A549 (cell line): Measurements from ENCODE around the gene MIB1. TPM values are rescaled to one million over a fixed set of nuclear protein-coding genes. Genes with fewer than 3 reads are reported as not detected.

Source experiments
- ATAC-seq, 2 experiments: fragments of 200-7000 bp in 1 of 2; fragments of >200 bp in 1 of 2; cut with Nextera tagmentation in 1 of 2; cut with Tn5 transposase in 1 of 2; 3 replicates each; pipeline versions ENCODE4 v1.8.0 to v1.9.1; 2018 to 2020; ENCODE audit warnings: mild to moderate bottlenecking in 1 of 2, moderate library complexity in 1 of 2
- CTCF ChIA-PET: fragments of 300-600 bp; sonication (Branson Sonifier 250); formaldehyde crosslinking; extraction: SDS; loops from one replicate; lab custom pipeline; 2021; ENCODE audit warnings: antibody characterized with exemption, inconsistent platforms; lab: Yijun Ruan, JAX
- POLR2A ChIA-PET: fragments of 350-600 bp; formaldehyde crosslinking; extraction: SDS; loops from one replicate; lab custom pipeline; 2021; ENCODE audit warnings: antibody characterized with exemption, inconsistent platforms; lab: Yijun Ruan, JAX
- DNase-seq, 2 experiments: peaks; one replicate each; pipeline versions ENCODE4 v3.0.0 to v3.0.0-alpha.2; 2011 to 2016; ENCODE audit warnings: low read depth in 1 of 2, low spot score in 1 of 2
- FAIRE-seq: peaks from 2 replicates; lab custom pipeline; 2011; peaks lifted over from hg19 to GRCh38; lab: Jason Lieb, UNC
- H3K27ac ChIP-seq, 2 experiments: fragments of >200 bp; sonication (Bioruptor Twin); formaldehyde crosslinking; 3 replicates each; pipeline ENCODE4 v1.5.1; 2016 to 2017
- H3K4me1 ChIP-seq: fragments of >200 bp; sonication (Bioruptor Twin); formaldehyde crosslinking; 3 replicates; pipeline ENCODE4 v1.6.1; 2016
- H3K4me2 ChIP-seq: fragments of >200 bp; sonication (Bioruptor Twin); formaldehyde crosslinking; 3 replicates; pipeline ENCODE4 v1.6.1; 2016
- H3K4me3 ChIP-seq: fragments of >200 bp; sonication (Bioruptor Twin); formaldehyde crosslinking; 3 replicates; pipeline ENCODE4 v1.5.1; 2016
- H3K9me3 ChIP-seq: fragments of >200 bp; sonication (Bioruptor Twin); formaldehyde crosslinking; 3 replicates; pipeline ENCODE4 v1.6.1; 2016
- BHLHE40 ChIP-seq: IDR thresholded peaks from 2 replicates; pipeline ENCODE4 v1.6.1; 2012; ENCODE audit warnings: low read depth, low read length, inconsistent platforms
- CBX8 ChIP-seq: fragments of 200-600 bp; sonication (generic); IDR thresholded peaks from 2 replicates; pipeline ENCODE4 v1.6.1; 2016
- CHD4 ChIP-seq: fragments of 200-600 bp; sonication (generic); IDR thresholded peaks from 2 replicates; pipeline ENCODE4 v1.6.1; 2016; ENCODE audit warnings: antibody characterized with exemption, mild to moderate bottlenecking, borderline replicate concordance
- EHMT2 ChIP-seq: fragments of 200-600 bp; sonication (generic); IDR thresholded peaks from 2 replicates; pipeline ENCODE4 v1.6.1; 2016; ENCODE audit warnings: antibody characterized with exemption, low read depth, mild to moderate bottlenecking, moderate library complexity
- EP300 ChIP-seq, 2 experiments: fragments of >200 bp; sonication (Bioruptor Twin); formaldehyde crosslinking; IDR thresholded peaks; 2 replicates in 1 of 2; 3 replicates in 1 of 2; pipeline ENCODE4 v1.6.1; 2016 to 2017
- FOSL2 ChIP-seq, 2 experiments: fragments of 450-650 bp in 1 of 2; fragments of >200 bp in 1 of 2; sonication (Bioruptor Twin) in 1 of 2; formaldehyde crosslinking; IDR thresholded peaks; 2 replicates each; pipeline versions ENCODE4 v1.5.0 to v1.6.1; 2016 to 2020; ENCODE audit warnings: mild to moderate bottlenecking in 1 of 2, moderate library complexity in 1 of 2
- HDAC2 ChIP-seq: fragments of 200-600 bp; sonication (generic); IDR thresholded peaks from 2 replicates; pipeline ENCODE4 v1.6.1; 2016
- HEYL ChIP-seq: fragments of 250-450 bp; sonication (Bioruptor Pico); IDR thresholded peaks from 2 replicates; pipeline ENCODE4 v1.8.0; 2021; ENCODE audit warnings: mild to moderate bottlenecking, moderate library complexity
- MAX ChIP-seq: IDR thresholded peaks from 2 replicates; pipeline ENCODE4 v1.6.1; 2012
- NPAS2 ChIP-seq: fragments of 250-450 bp; sonication (Bioruptor Pico); IDR thresholded peaks from 2 replicates; pipeline ENCODE4 v1.8.0; 2022; ENCODE audit warnings: mild to moderate bottlenecking, moderate library complexity, borderline replicate concordance
- PHF8 ChIP-seq: fragments of 200-600 bp; sonication (generic); IDR thresholded peaks from 2 replicates; pipeline ENCODE4 v1.6.1; 2016; ENCODE audit warnings: low read depth, mild to moderate bottlenecking, antibody characterized with exemption, moderate library complexity, borderline replicate concordance
- POLR2AphosphoS2 ChIP-seq: conservative IDR thresholded peaks from 2 replicates; pipeline ENCODE4 v1.6.1; 2012; ENCODE audit warnings: low read length, improper control_type of control experiment, inconsistent platforms
- RAD21 ChIP-seq, 2 experiments: fragments of >200 bp in 1 of 2; sonication (Bioruptor Twin) in 1 of 2; formaldehyde crosslinking in 1 of 2; IDR thresholded peaks in 1 of 2; conservative IDR thresholded peaks in 1 of 2; 2 replicates in 1 of 2; 3 replicates in 1 of 2; pipeline ENCODE4 v1.6.1; 2012 to 2018; ENCODE audit warnings: inconsistent platforms in 1 of 2
- REST ChIP-seq: fragments of 200-600 bp; sonication (generic); IDR thresholded peaks from 2 replicates; pipeline ENCODE4 v1.6.1; 2016; ENCODE audit warnings: antibody characterized with exemption, mild to moderate bottlenecking, moderate library complexity
- RNF2 ChIP-seq: fragments of 200-600 bp; sonication (generic); IDR thresholded peaks from 2 replicates; pipeline ENCODE4 v1.6.1; 2016; ENCODE audit warnings: low read depth, mild to moderate bottlenecking, antibody characterized with exemption, moderate library complexity, borderline replicate concordance
- SMC3 ChIP-seq: fragments of >200 bp; sonication (Bioruptor Twin); formaldehyde crosslinking; IDR thresholded peaks from 3 replicates; pipeline ENCODE4 v1.6.1; 2018; ENCODE audit warnings: inconsistent platforms
- TP53 ChIP-seq: fragments of 250-450 bp; sonication (Bioruptor Pico); IDR thresholded peaks from 2 replicates; pipeline ENCODE4 v1.5.0; 2021; ENCODE audit warnings: mild to moderate bottlenecking, moderate library complexity
- ZC3H11A ChIP-seq: fragments of 450-650 bp; IDR thresholded peaks from 2 replicates; pipeline ENCODE4 v1.6.1; 2014; ENCODE audit warnings: antibody characterized with exemption, mild to moderate bottlenecking
- ZNF302 ChIP-seq: fragments of 250-450 bp; sonication (Bioruptor Pico); IDR thresholded peaks from 2 replicates; pipeline ENCODE4 v1.9.0; 2021; ENCODE audit warnings: inconsistent platforms, mild to moderate bottlenecking, moderate library complexity
- WGBS: methylation state at CpG from one replicate; pipeline ENCODE4 v1.1.6; 2017; ENCODE audit errors: missing lambda C conversion rate; 5-methylcytosine and 5-hydroxymethylcytosine counted together
- polyA plus RNA-seq, 4 experiments: library from polyadenylated mRNA; depleted of rRNA in 3 of 4; stranded (reverse); fragments of >200 nt; fragmentation: RNase III in 1 of 4; extraction: RNeasy Plus Mini Kit Qiagen cat#74134 plus additional on column Dnase treatment in 1 of 4; gene quantifications; 2 replicates in 3 of 4; 3 replicates in 1 of 4; pipeline ENCODE4 v1.2.3, GENCODE V29; 2011 to 2017
- TF ChIP-seq, protein P1 (sequence below): fragments of 150-350 bp; IDR thresholded peaks from 2 replicates; pipeline ENCODE4 v1.6.1; 2014; ENCODE audit warnings: low read depth, mild to moderate bottlenecking, low read length
- TF ChIP-seq, protein P2 (sequence below): fragments of 250-450 bp; sonication (Bioruptor Pico); IDR thresholded peaks from 2 replicates; pipeline ENCODE4 v1.5.0; 2021; ENCODE audit warnings: mild to moderate bottlenecking, moderate library complexity, borderline replicate concordance
- TF ChIP-seq, protein P3 (sequence below): fragments of 450-650 bp; IDR thresholded peaks from 2 replicates; pipeline ENCODE4 v1.6.1; 2014; ENCODE audit warnings: antibody characterized with exemption

Gene MIB1
- polyA plus RNA-seq, 2 of the 4 experiments (the other 2 are of a cell fraction), result 9.6 to 22.2 TPM

DNA sequence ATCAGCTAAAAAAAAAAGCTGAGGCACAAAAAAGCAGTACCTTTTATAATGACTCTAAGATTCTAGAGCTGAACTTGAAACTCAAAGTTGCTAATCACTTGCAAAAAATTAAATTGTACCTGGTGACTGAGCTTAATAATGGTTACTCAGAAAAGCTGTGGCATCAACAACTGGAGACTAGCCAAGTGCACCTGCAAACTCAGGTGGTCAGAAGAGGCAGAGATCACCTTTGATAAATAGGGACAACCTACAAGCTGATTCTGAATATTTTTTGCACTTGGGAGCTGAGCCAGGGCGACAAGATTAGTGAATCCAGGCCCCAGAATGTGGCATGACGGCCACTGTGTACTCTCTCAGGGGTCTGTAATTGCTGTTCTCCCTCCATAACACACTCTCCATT is 39.0 kb upstream of the MIB1 start:
- no peak for FAIRE-seq
- no peak for DNase-seq
- no peak overlapping the region for H3K4me3 ChIP-seq
- TF ChIP-seq EHMT2, result no peak
- no peak for TF ChIP-seq CHD4
- no peak for TF ChIP-seq RNF2
- TF ChIP-seq EP300 (IDR thresholded peaks at IDR 0.05), result no peak
- no peak for TF ChIP-seq FOSL2 (IDR thresholded peaks at IDR 0.05)
- TF ChIP-seq FOSL2 (CRISPR knock-in tag; IDR thresholded peaks at IDR 0.05), result no peak
- no peak for TF ChIP-seq SMC3
- TF ChIP-seq NPAS2 (CRISPR knock-in tag), result no peak
- TF ChIP-seq, protein P1, sequence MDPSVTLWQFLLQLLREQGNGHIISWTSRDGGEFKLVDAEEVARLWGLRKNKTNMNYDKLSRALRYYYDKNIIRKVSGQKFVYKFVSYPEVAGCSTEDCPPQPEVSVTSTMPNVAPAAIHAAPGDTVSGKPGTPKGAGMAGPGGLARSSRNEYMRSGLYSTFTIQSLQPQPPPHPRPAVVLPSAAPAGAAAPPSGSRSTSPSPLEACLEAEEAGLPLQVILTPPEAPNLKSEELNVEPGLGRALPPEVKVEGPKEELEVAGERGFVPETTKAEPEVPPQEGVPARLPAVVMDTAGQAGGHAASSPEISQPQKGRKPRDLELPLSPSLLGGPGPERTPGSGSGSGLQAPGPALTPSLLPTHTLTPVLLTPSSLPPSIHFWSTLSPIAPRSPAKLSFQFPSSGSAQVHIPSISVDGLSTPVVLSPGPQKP, result no peak
- TF ChIP-seq BHLHE40, result no peak
- no peak for TF ChIP-seq TP53 (CRISPR knock-in tag)
- TF ChIP-seq MAX, result no peak
- no peak for TF ChIP-seq HDAC2
- no peak for TF ChIP-seq REST
- TF ChIP-seq PHF8, result no peak
- no peak for ATAC-seq
- ChIA-PET POLR2A (no interaction called here), CTCF (no interaction called here)
- peaks cover 16% of the 10 kb centered on the region; the same call in 2 of the 3 replicates for H3K4me1 ChIP-seq
- no peak overlapping the region for H3K4me2 ChIP-seq
- no peak overlapping the region for H3K27ac ChIP-seq
- WGBS, result 89% methylated on average over 2 of the region's 2 CpGs
- no peaks in the 10 kb centered on the region for H3K9me3 ChIP-seq

DNA sequence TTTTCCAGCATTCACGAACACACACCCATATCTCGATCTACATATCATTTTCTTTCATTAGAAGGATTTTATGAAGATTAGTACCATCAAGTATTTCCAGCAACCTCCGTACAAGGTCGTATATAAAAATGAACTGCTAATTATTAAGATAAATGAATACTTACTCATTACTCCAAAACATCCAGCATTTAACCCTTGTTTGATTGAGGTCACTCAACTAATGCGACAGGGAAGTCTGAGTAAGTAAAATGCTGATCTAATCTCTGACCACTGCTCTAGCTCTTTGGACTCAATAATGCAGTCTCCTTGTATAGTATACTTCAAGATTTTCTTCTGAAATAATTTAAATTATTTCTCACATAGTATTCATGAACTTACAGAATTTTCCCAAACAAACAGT is 38.0 kb upstream of the MIB1 start:
- TF ChIP-seq RAD21 (conservative IDR thresholded peaks at IDR 0.05 in 1 of 2, IDR thresholded peaks at IDR 0.05 in 1 of 2), result no peak
- no peak for TF ChIP-seq POLR2AphosphoS2
- TF ChIP-seq ZC3H11A, result no peak
- DNase-seq, result no peak
- Histone ChIP-seq H3K9me3 (no peaks in the 10 kb centered on the region), H3K4me2 (peak overlapping the region; percentile 77), H3K4me1 (peaks cover 16% of the 10 kb centered on the region; the same call in 2 of the 3 replicates), H3K27ac (peak overlapping the region; percentile 88 to 93; a peak in 3 of 6 replicates), H3K4me3 (peak overlapping the region; percentile 91)
- ChIA-PET POLR2A (interaction anchor here (2.6 kb wide), 1 partner anchor 102 kb away, joined by 20 read pairs; the partner anchor contains the start of gene ESCO1), CTCF (no interaction called here)
- WGBS, result 75% methylated on average over 5 of the region's 5 CpGs
- no peak for FAIRE-seq
- ATAC-seq, result no peak

DNA sequence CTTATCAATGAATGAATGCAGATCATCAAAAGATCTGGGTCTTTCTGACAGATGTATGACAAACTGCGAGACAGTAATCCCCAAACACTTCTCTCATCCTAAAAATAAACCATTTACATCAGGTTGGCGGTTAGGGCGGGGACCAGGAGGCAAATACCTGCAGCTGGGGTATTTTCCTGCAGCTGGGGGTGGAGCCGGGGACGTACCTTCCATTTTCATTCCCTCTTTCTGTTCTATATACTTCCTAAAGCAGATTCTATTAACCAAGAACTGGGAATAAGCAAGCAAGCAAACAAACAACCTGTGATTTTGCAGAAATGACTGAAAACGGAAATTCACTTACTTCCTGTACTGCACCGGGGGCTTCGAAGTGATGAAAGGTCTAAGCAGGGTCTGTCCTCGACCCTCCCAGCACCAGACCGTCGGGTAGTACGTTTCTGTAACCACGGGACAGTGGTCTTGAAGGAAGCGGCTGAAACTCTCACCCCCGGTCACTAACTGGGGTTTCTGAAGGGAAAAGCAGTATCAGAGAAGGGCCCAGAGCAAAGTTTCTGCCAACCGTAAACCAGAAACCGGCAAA is 37.3 kb upstream of the MIB1 start:
- H3K4me1 ChIP-seq, result peaks cover 11% of the 10 kb centered on the region; the same call in 2 of the 3 replicates
- ATAC-seq, result 0 out of 6 replicates have a peak, but pooled peaks of 1 of the 2 experiments have one; percentile 9
- POLR2A ChIA-PET, result interaction anchor here (1.6 to 2.6 kb wide), 3 partner anchors 30 to 103 kb away, joined by 3 to 20 read pairs (median 17); partner anchors contain the start of genes ESCO1 and MIB1
- H3K27ac ChIP-seq, result peak overlapping the region; percentile 88 to 93
- CTCF ChIA-PET, result no interaction called here
- DNase-seq, result peak in 1 of 2 experiments; percentile 8
- no peaks in the 10 kb centered on the region for H3K9me3 ChIP-seq
- TF ChIP-seq, protein P2, sequence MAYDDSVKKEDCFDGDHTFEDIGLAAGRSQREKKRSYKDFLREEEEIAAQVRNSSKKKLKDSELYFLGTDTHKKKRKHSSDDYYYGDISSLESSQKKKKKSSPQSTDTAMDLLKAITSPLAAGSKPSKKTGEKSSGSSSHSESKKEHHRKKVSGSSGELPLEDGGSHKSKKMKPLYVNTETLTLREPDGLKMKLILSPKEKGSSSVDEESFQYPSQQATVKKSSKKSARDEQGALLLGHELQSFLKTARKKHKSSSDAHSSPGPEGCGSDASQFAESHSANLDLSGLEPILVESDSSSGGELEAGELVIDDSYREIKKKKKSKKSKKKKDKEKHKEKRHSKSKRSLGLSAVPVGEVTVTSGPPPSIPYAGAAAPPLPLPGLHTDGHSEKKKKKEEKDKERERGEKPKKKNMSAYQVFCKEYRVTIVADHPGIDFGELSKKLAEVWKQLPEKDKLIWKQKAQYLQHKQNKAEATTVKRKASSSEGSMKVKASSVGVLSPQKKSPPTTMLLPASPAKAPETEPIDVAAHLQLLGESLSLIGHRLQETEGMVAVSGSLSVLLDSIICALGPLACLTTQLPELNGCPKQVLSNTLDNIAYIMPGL (CRISPR knock-in tag), result no peak
- no peak for TF ChIP-seq CBX8
- no peak for TF ChIP-seq HEYL (CRISPR knock-in tag)
- TF ChIP-seq RAD21 (conservative IDR thresholded peaks at IDR 0.05 in 1 of 2, IDR thresholded peaks at IDR 0.05 in 1 of 2), result no peak
- no peak for TF ChIP-seq ZNF302 (CRISPR knock-in tag)
- TF ChIP-seq, protein P1, result no peak
- TF ChIP-seq, protein P3, sequence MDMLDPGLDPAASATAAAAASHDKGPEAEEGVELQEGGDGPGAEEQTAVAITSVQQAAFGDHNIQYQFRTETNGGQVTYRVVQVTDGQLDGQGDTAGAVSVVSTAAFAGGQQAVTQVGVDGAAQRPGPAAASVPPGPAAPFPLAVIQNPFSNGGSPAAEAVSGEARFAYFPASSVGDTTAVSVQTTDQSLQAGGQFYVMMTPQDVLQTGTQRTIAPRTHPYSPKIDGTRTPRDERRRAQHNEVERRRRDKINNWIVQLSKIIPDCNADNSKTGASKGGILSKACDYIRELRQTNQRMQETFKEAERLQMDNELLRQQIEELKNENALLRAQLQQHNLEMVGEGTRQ, result no peak
- no peak for TF ChIP-seq NPAS2 (CRISPR knock-in tag)
- TF ChIP-seq, all 56 proteins: peak for 0
- peak overlapping the region; percentile 77 for H3K4me2 ChIP-seq
- FAIRE-seq, result no peak
- WGBS, result 3% methylated on average over 16 of the region's 17 CpGs
- H3K4me3 ChIP-seq, result peak overlapping the region; percentile 91
